Adrenal gland (tissue), 12 donors: ENCODE results near the gene WNT5B. TPM values are rescaled to one million over a fixed set of nuclear protein-coding genes. Genes with fewer than 3 reads are reported as not detected.

Source experiments
- DNase-seq, 7 donors: peaks; one replicate each; pipeline ENCODE4 v3.0.0-alpha.2; 2019 to 2020
- H3K27ac ChIP-seq, 5 donors: fragments of 200-600 bp; sonication (generic) in 4 of 5; 1 replicate in 3 of 5; 2 replicates in 2 of 5; pipeline versions ENCODE4 v1.5.1 to v1.8.0; 2016 to 2020; ENCODE audit warnings: mild to moderate bottlenecking in 1 of 5
- H3K27me3 ChIP-seq: fragments of 200-600 bp; 2 replicates; pipeline ENCODE4 v1.8.0; 2021
- H3K36me3 ChIP-seq, 2 donors: fragments of 200-600 bp; replicated peaks in 1 of 2; 1 replicate in 1 of 2; 2 replicates in 1 of 2; pipeline versions ENCODE4 v1.5.1 to v1.8.0; 2018 to 2022
- H3K4me1 ChIP-seq, 2 donors: fragments of 200-600 bp; replicated peaks in 1 of 2; 1 replicate in 1 of 2; 2 replicates in 1 of 2; pipeline versions ENCODE4 v1.5.1 to v1.8.0; 2018 to 2021
- H3K4me3 ChIP-seq, 4 donors: fragments of 200-600 bp; sonication (generic) in 3 of 4; one replicate each; pipeline ENCODE4 v1.5.1; 2016 to 2018
- H3K9me3 ChIP-seq, 3 donors: fragments of 200-600 bp; sonication (generic) in 1 of 3; replicated peaks in 1 of 3; 1 replicate in 2 of 3; 2 replicates in 1 of 3; pipeline versions ENCODE4 v1.5.1 to v1.8.0; 2016 to 2021
- POLR2A ChIP-seq, 2 donors: fragments of 450-650 bp; IDR thresholded peaks; one replicate each; pipeline ENCODE4 v1.6.1; 2017; ENCODE audit warnings: antibody characterized with exemption in 2 of 2, mild to moderate bottlenecking in 2 of 2, moderate library complexity in 1 of 2
- WGBS, 4 donors: extraction: QIAGEN DNeasy Blood & Tissue Kit in 2 of 4; methylation state at CpG; one replicate each; pipeline versions ENCODE4 v1.1.5 to v1.1.7; 2013 to 2017; 5-methylcytosine and 5-hydroxymethylcytosine counted together
- intact Hi-C, 2 donors: fragments of 100-400 bp; cut with DNase I; formaldehyde crosslinking; loops; one replicate each; pipeline versions ENCODE4 v1.14.1 to v1.15.0; 2022 to 2023
- polyA plus RNA-seq, 3 donors: library from polyadenylated mRNA; stranded (reverse); fragments of 200-250 nt in 2 of 3; fragments of 350-450 nt in 1 of 3; fragmentation: Illumina TruSeq in 1 of 3; extraction: RNeasy Lipid Tissue Mini Kit (QIAGEN cat#74804) in 1 of 3; gene quantifications; one replicate each; pipeline ENCODE4 v1.2.3, GENCODE V29; 2013 to 2014
- total RNA-seq, 9 donors: library from RNA; depleted of rRNA in 4 of 9; stranded (reverse); fragments of >200 nt in 4 of 9; fragments of 120-200 nt in 1 of 9; fragmentation: NEBNext Ultra II Directional in 1 of 9; extraction: Animal tissue kit (Norgen Biotek cat#: 25700) in 1 of 9; gene quantifications; one replicate each; pipeline versions ENCODE4 v1.1.0 to v1.2.4, GENCODE V29; 2013 to 2023
- TF ChIP-seq, protein P1 (sequence below), 6 experiments: fragments of 450-650 bp in 4 of 6; fragments of 200-600 bp in 2 of 6; sonication (generic) in 1 of 6; IDR thresholded peaks; 1 replicate in 5 of 6; 2 replicates in 1 of 6; pipeline versions ENCODE4 v1.5.1 to v1.8.0; 2016 to 2021; ENCODE audit warnings: antibody characterized with exemption in 6 of 6, mild to moderate bottlenecking in 2 of 6, moderate library complexity in 1 of 6
- donor health status: healthy with polysubstance abuse.
- donor health status: Bipolar disorder and iron deficiency.
- donor health status: DM: yes; HTN: yes; CAD: no.
- donor health status: DM: no; HTN: no; CAD: no.
- donor health status: DM: no; HTN: no; CAD: no.
- donor health status: DM: yes; HTN: yes; CAD: no.

The WNT5B gene
- total and polyA plus RNA-seq, 12 donors = 0.44 to 11.1 (median 1.6) TPM

DNA sequence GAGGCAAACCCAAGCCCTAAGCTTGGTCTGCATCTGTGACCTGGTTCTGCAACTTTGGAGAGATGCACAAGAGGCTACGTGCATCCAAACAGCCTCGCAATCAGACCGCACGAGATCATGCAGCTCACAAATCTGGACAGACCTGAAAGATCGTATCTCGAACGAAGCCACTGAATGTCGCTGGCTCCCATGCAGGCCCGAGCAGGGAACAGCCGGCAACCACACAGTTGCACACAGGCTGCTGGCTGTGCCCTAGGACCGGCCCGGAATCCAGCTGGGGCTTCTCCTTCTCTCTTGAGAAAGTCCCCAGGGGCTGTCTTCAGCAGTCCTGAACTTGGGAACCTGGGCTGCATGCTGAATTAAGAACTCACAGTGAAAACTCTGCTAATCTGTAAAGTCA is 27.9 kb downstream of the WNT5B start:
- Histone ChIP-seq H3K27ac (no peak overlapping the region), H3K36me3 (no peaks in the 10 kb centered on the region), H3K9me3 (no peaks in the 10 kb centered on the region), H3K4me3 (no peak overlapping the region), H3K27me3 (no peaks in the 10 kb centered on the region), H3K4me1 (peaks cover 11 to 16% of the 10 kb centered on the region in 2 donors)
- TF ChIP-seq, protein P1, sequence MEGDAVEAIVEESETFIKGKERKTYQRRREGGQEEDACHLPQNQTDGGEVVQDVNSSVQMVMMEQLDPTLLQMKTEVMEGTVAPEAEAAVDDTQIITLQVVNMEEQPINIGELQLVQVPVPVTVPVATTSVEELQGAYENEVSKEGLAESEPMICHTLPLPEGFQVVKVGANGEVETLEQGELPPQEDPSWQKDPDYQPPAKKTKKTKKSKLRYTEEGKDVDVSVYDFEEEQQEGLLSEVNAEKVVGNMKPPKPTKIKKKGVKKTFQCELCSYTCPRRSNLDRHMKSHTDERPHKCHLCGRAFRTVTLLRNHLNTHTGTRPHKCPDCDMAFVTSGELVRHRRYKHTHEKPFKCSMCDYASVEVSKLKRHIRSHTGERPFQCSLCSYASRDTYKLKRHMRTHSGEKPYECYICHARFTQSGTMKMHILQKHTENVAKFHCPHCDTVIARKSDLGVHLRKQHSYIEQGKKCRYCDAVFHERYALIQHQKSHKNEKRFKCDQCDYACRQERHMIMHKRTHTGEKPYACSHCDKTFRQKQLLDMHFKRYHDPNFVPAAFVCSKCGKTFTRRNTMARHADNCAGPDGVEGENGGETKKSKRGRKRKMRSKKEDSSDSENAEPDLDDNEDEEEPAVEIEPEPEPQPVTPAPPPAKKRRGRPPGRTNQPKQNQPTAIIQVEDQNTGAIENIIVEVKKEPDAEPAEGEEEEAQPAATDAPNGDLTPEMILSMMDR (IDR thresholded peaks at IDR 0.05) = no peak
- no peak for TF ChIP-seq POLR2A (IDR thresholded peaks at IDR 0.05)
- intact Hi-C loops = loop anchor here in 1 of 2 donors (5.0 to 10.0 kb wide), 2 partner anchors 35 to 278 kb away; partner anchors contain the start of gene ADIPOR2
- no peak for DNase-seq
- 77 to 95% (median 88%) methylated on average over 5 to 12 of the region's 12 CpGs for WGBS, 4 donors

DNA sequence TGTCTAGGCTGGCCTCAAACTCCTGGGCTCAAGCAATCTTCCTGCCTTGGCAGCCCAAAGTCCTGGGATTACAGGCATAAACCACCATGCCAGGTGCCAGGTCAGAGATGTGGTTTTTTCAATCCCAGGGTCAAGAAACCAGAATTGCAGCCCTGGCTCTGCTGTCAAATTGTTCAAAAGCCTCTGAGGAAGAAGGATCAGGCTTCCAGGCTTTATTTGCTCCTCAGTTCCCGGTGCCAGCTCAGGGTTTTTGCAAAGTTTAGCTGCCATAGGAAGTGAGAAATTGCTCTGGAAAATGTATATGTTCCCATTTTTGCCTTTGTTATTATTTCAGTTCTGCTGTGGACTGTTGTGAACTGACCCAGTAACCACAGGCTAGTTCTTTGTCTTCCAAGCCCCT is 28.7 kb downstream of the WNT5B start:
- TF ChIP-seq POLR2A (IDR thresholded peaks at IDR 0.05) = no peak
- TF ChIP-seq, protein P1 (IDR thresholded peaks at IDR 0.05) = no peak
- Histone ChIP-seq H3K4me1 (peaks cover 11 to 15% of the 10 kb centered on the region in 2 donors), H3K4me3 (no peak overlapping the region), H3K27me3 (no peaks in the 10 kb centered on the region), H3K27ac (peak overlapping the region in 1 of 5 donors; percentile 92), H3K9me3 (no peaks in the 10 kb centered on the region), H3K36me3 (no peaks in the 10 kb centered on the region)
- 56 to 71% (median 62%) methylated on average over 1 of the region's 1 CpG for WGBS, 4 donors
- intact Hi-C loops = loop anchor here in 1 of 2 donors (5.0 to 10.0 kb wide), 2 partner anchors 35 to 277 kb away; partner anchors contain the start of gene ADIPOR2
- DNase-seq = no peak

DNA sequence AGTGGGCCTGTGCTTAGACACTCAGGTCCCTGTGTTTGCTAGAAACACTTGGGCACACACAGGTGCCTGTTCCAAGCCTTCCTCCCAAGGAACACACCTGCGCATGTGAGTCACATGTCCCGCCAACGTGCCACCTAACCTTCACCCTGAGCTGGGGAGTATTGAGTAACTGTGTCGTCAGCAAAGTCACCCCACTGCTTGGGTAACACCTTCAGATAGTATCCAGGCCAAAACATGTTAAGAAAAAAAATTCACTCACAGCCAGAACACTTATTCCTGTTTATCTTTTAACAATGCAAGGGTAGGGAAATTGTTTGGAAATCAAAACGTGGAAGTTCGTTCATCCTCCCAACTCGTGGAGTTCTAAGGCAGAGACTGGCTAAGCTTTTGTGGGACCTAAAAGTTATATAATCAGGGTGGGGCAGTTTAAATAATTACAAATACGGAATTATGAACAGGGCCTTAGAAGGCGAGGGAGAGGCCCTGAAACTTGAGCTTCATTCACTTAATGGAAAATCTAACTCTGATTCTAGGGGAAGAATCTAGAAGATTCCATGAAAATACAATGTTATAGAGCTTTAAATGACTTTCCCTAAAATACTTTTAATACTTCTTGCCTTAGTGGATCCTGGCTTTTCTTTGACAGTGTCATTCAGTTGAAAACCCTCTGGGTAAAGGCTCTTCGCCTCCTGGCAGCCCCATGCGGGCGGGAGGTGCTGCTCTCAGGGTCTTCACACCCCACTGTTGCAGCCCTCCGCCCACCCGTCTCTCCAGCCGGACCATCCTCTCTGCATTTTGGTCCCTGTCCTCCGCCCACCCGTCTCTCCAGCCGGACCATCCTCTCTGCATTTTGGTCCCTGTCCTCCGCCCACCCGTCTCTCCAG is 31.5 kb downstream of the WNT5B start:
- no peaks in the 10 kb centered on the region for H3K36me3 ChIP-seq
- TF ChIP-seq, protein P1 (IDR thresholded peaks at IDR 0.05) = no peak
- TF ChIP-seq POLR2A (IDR thresholded peaks at IDR 0.05) = peak in 1 of 2 donors; percentile 28
- peak; percentile 81 to 89 (median 84) for DNase-seq
- no peak overlapping the region for H3K4me3 ChIP-seq
- H3K9me3 ChIP-seq = no peaks in the 10 kb centered on the region
- WGBS, 4 donors = 43 to 55% (median 49%) methylated on average over 16 to 18 of the region's 20 CpGs
- intact Hi-C loops = no loop called here
- H3K4me1 ChIP-seq = peaks cover 11 to 13% of the 10 kb centered on the region in 2 donors
- no peaks in the 10 kb centered on the region for H3K27me3 ChIP-seq
- peak overlapping the region; percentile 57 to 96 (median 69) for H3K27ac ChIP-seq

DNA sequence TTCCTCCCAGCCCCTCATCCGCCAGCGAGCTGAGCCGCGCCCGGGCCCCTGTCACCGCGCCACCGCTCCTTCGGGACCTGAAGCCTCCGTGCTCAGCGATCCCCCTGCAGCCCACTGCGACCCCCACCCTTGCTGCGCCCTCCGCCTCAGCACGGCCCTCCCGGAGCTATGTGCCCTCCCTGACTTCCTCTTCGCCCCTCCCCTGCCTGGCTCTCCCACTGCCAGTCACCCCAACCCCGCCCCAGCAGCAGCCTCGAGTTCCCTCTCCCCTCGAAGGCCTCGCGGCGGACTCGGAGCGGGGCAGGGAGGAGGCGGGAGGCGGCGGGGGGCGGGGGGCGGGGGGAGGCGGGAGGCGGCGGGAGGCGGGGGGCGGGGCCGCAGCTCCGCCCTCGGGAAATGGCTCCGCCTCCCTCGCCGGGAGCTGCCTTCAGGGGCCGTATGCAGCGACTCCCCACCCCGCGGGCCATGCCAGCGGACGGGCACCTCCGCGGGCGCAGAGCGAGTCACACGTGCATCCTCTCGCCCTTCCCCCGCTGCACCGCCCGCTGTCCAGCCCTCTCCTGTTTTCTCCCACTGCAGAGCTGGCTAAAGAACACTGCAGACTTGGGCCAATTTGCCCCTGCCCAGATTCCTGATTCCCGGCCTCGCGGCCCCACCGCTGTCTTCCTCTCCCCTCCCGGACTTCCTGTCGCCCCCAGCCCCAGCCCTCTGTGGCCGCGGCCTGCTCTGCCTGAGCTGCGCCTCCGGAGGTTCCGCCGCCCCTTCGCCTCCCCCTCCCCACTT is 32.7 kb downstream of the WNT5B start:
- intact Hi-C loops = no loop called here
- TF ChIP-seq, protein P1 (IDR thresholded peaks at IDR 0.05) = no peak
- TF ChIP-seq POLR2A (IDR thresholded peaks at IDR 0.05) = peak; percentile 15 to 73
- no peaks in the 10 kb centered on the region for H3K9me3 ChIP-seq
- WGBS, 4 donors = 1 to 11% (median 8%) methylated on average over 23 to 69 of the region's 69 CpGs
- H3K27me3 ChIP-seq = no peaks in the 10 kb centered on the region
- DNase-seq = peak; percentile 95 to 99 (median 97)
- peak overlapping the region in 4 of 5 donors; percentile 82 to 95 (median 91) for H3K27ac ChIP-seq
- H3K36me3 ChIP-seq = no peaks in the 10 kb centered on the region
- peak overlapping the region in 2 of 4 donors; percentile 15 to 57 for H3K4me3 ChIP-seq
- H3K4me1 ChIP-seq = peaks cover 13 to 15% of the 10 kb centered on the region in 2 donors
